WTC11 (cell line): ENCODE data around the gene APOLD1. TPM values are rescaled to one million over a fixed set of nuclear protein-coding genes. Genes with fewer than 3 reads are reported as not detected.
"Not testable (repeated sequence)": the region's sequence is repeated elsewhere in the genome, so short reads cannot be mapped to it uniquely, and the experiment has no call there.

Experiments
- ATAC-seq: fragments of 200-7000 bp; cut with Tn5 transposase; 2 replicates; pipeline ENCODE4 v1.10.0; 2021; ENCODE audit warnings: mild to moderate bottlenecking, moderate library complexity
- CTCF ChIA-PET: fragments of 300-600 bp; sonication (Branson Sonifier 250); formaldehyde crosslinking; loops from one replicate; lab custom pipeline; 2021; ENCODE audit warnings: antibody characterized with exemption; lab: Charles Lee
- POLR2A ChIA-PET: fragments of 350-600 bp; sonication (Branson Sonifier 250); formaldehyde crosslinking; loops from one replicate; lab custom pipeline; 2021; ENCODE audit warnings: antibody characterized with exemption; lab: Charles Lee
- DNase-seq: peaks from one replicate; pipeline ENCODE4 v3.0.0; 2021; ENCODE audit warnings: low spot score
- H3K27ac Mint-ChIP-seq: 2 replicates; pipeline ENCODE4 v1.8.0; 2021; ENCODE audit warnings: mixed read lengths
- H3K27me3 Mint-ChIP-seq: 2 replicates; pipeline ENCODE4 v1.8.0; 2021; ENCODE audit warnings: low read depth, mild to moderate bottlenecking, moderate library complexity, mixed read lengths
- H3K36me3 Mint-ChIP-seq: 2 replicates; pipeline ENCODE4 v1.8.0; 2021; ENCODE audit warnings: mixed read lengths
- H3K4me1 Mint-ChIP-seq: 2 replicates; pipeline ENCODE4 v1.8.0; 2022; ENCODE audit warnings: mixed read lengths
- H3K4me3 Mint-ChIP-seq: 2 replicates; pipeline ENCODE4 v1.8.0; 2021; ENCODE audit warnings: mild to moderate bottlenecking, moderate library complexity, mixed read lengths
- H3K9me3 Mint-ChIP-seq: 2 replicates; pipeline ENCODE4 v1.8.0; 2021; ENCODE audit warnings: mixed read lengths
- ATF1 ChIP-seq: sonication (generic); formaldehyde crosslinking; IDR thresholded peaks from 2 replicates; pipeline ENCODE4 v1.8.1; 2023; ENCODE audit warnings: mild to moderate bottlenecking, moderate library complexity, missing genetic modification reagents
- ESRRA ChIP-seq: sonication (generic); formaldehyde crosslinking; IDR thresholded peaks from 2 replicates; pipeline ENCODE4 v1.8.1; 2022; ENCODE audit warnings: mild to moderate bottlenecking, missing genetic modification reagents, borderline replicate concordance
- FOXP1 ChIP-seq: sonication (generic); formaldehyde crosslinking; IDR thresholded peaks from 2 replicates; pipeline ENCODE4 v1.8.0; 2022; ENCODE audit warnings: missing genetic modification reagents, mild to moderate bottlenecking, moderate library complexity, borderline replicate concordance
- GTF2I ChIP-seq: fragments of 250-450 bp; sonication (Bioruptor Pico); conservative IDR thresholded peaks from 2 replicates; pipeline ENCODE4 v1.4.0; 2021; ENCODE audit warnings: mild to moderate bottlenecking
- MXD4 ChIP-seq: fragments of 250-450 bp; sonication (Bioruptor Pico); IDR thresholded peaks from 2 replicates; pipeline ENCODE4 v1.8.0; 2021; ENCODE audit warnings: mild to moderate bottlenecking, moderate library complexity, borderline replicate concordance
- NR2C2 ChIP-seq: sonication (generic); formaldehyde crosslinking; IDR thresholded peaks from 2 replicates; pipeline ENCODE4 v1.8.0; 2022; ENCODE audit warnings: mild to moderate bottlenecking, missing genetic modification reagents
- NR3C1 ChIP-seq: sonication (generic); formaldehyde crosslinking; conservative IDR thresholded peaks from 2 replicates; pipeline ENCODE4 v1.8.1; 2023; ENCODE audit warnings: low read depth, mild to moderate bottlenecking, missing genetic modification reagents
- ZNF121 ChIP-seq: sonication (generic); formaldehyde crosslinking; IDR thresholded peaks from 2 replicates; pipeline ENCODE4 v1.8.0; 2023; ENCODE audit warnings: missing genetic modification reagents
- total RNA-seq: library from RNA; stranded (reverse); gene quantifications from 3 replicates; pipeline ENCODE4 v1.2.3, GENCODE V29; 2021
- TF ChIP-seq, protein P1 (sequence below): fragments of 200-600 bp; IDR thresholded peaks from 2 replicates; pipeline ENCODE4 v1.8.0; 2022; ENCODE audit warnings: antibody characterized with exemption
- TF ChIP-seq, protein P2 (sequence below): fragments of 250-450 bp; sonication (Bioruptor Pico); IDR thresholded peaks from 2 replicates; pipeline ENCODE4 v1.9.0; 2021; ENCODE audit warnings: mild to moderate bottlenecking
- TF ChIP-seq, protein P3 (sequence below): fragments of 250-450 bp; sonication (Bioruptor Pico); IDR thresholded peaks from 2 replicates; pipeline ENCODE4 v2.1.2; 2022; ENCODE audit warnings: mild to moderate bottlenecking, moderate library complexity
- TF ChIP-seq, protein P4 (sequence below): sonication (generic); formaldehyde crosslinking; IDR thresholded peaks from 2 replicates; pipeline ENCODE4 v1.8.1; 2023; ENCODE audit warnings: mild to moderate bottlenecking, moderate library complexity, missing genetic modification reagents
- TF ChIP-seq, protein P5 (sequence below): sonication (generic); formaldehyde crosslinking; conservative IDR thresholded peaks from 2 replicates; pipeline ENCODE4 v1.8.1; 2022; ENCODE audit warnings: mild to moderate bottlenecking, missing genetic modification reagents

The APOLD1 gene
- total RNA-seq, 1 experiment from 2014 or later, result 0.44 TPM

DNA sequence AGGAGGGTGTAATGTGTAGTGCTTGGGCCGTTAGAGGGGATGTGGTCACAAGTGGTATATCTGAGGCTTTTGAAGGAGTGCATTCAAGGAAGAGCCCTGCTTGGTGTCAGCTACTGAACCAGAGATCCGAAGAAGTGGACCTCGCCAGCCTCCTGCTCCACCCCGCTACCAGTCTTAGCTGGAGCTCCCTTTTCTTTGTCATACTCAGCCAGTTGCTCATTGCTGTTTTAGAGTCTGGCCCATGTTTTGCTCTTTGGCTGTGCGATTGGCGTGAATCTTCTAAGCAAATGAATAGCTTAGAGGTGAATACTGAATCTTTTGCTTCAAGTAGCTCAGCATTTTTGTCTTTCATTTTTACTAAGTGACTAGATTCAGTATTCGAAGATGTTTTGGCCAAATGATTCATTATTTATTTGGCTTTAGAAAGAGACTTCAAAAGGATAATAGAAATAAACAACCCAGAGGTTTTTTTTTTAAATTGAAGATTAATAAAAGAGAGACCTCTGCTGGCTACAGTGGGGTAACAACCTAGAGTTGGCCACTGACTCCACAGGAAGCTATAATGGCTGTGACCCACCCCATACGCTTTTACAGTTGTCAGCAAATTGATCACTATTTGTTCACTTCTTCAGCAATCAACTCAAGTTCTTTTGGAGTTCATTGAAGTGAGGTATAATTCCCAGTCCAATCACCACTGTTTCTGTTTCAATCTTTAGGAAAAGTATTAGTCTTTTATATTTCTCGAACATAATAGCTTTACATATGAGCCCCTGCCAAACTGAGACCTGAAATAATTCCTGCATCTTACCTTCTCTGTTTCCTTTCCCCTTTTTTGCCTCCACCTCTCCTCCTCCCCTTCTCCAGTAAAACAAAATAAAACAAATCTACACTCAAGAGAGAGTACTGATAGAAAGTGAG lies 48.4 kb upstream of the APOLD1 start:
- H3K4me3 Mint-ChIP-seq, result no peak overlapping the region
- 0 out of 2 replicates have a peak, but pooled peaks cover 3% of the 10 kb centered on the region for H3K9me3 Mint-ChIP-seq
- no peaks in the 10 kb centered on the region for H3K27me3 Mint-ChIP-seq
- TF ChIP-seq, protein P1, sequence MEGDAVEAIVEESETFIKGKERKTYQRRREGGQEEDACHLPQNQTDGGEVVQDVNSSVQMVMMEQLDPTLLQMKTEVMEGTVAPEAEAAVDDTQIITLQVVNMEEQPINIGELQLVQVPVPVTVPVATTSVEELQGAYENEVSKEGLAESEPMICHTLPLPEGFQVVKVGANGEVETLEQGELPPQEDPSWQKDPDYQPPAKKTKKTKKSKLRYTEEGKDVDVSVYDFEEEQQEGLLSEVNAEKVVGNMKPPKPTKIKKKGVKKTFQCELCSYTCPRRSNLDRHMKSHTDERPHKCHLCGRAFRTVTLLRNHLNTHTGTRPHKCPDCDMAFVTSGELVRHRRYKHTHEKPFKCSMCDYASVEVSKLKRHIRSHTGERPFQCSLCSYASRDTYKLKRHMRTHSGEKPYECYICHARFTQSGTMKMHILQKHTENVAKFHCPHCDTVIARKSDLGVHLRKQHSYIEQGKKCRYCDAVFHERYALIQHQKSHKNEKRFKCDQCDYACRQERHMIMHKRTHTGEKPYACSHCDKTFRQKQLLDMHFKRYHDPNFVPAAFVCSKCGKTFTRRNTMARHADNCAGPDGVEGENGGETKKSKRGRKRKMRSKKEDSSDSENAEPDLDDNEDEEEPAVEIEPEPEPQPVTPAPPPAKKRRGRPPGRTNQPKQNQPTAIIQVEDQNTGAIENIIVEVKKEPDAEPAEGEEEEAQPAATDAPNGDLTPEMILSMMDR, result peak; percentile 32; the same call in 1 of the 2 replicates
- TF ChIP-seq, protein P2, sequence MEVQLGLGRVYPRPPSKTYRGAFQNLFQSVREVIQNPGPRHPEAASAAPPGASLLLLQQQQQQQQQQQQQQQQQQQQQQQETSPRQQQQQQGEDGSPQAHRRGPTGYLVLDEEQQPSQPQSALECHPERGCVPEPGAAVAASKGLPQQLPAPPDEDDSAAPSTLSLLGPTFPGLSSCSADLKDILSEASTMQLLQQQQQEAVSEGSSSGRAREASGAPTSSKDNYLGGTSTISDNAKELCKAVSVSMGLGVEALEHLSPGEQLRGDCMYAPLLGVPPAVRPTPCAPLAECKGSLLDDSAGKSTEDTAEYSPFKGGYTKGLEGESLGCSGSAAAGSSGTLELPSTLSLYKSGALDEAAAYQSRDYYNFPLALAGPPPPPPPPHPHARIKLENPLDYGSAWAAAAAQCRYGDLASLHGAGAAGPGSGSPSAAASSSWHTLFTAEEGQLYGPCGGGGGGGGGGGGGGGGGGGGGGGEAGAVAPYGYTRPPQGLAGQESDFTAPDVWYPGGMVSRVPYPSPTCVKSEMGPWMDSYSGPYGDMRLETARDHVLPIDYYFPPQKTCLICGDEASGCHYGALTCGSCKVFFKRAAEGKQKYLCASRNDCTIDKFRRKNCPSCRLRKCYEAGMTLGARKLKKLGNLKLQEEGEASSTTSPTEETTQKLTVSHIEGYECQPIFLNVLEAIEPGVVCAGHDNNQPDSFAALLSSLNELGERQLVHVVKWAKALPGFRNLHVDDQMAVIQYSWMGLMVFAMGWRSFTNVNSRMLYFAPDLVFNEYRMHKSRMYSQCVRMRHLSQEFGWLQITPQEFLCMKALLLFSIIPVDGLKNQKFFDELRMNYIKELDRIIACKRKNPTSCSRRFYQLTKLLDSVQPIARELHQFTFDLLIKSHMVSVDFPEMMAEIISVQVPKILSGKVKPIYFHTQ, result no peak
- CTCF ChIA-PET, result interaction anchor here (0.5 to 3.5 kb wide), 53 partner anchors 9 to 1834 kb away, joined by 3 to 46 read pairs (median 4); partner anchors contain the start of genes APOLD1, CDKN1B, DUSP16 and GPRC5A
- ATAC-seq, result peak; percentile 89
- DNase-seq, result no peak
- POLR2A ChIA-PET, result interaction anchor here (0.6 to 1.0 kb wide), 2 partner anchors 11 to 845 kb away, joined by 5 to 6 read pairs; no protein-coding TSS in a partner anchor
- no peaks in the 10 kb centered on the region for H3K36me3 Mint-ChIP-seq
- H3K27ac Mint-ChIP-seq, result peak overlapping the region; percentile 1; the same call in 1 of the 2 replicates
- peaks cover 15% of the 10 kb centered on the region for H3K4me1 Mint-ChIP-seq

DNA sequence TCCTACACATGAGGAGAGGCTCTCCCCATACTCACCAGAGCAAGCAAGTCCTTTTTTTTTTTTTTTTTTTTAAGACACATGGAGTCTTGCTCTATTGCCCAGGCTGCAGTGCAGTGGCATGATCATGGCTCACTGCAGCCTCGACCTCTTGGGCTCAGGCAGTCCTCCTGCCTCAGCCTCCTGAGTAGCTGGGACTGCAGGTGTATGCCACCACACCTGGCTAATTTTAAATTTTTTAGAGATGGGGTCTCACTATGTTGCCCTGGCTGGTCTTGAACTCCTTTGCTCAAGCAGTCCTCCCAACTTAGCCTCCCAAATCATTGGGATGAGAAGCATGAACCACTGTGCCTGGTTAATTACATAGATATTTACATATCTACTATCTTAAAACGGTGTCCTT lies 47.3 kb upstream of the APOLD1 start:
- H3K36me3 Mint-ChIP-seq, H3K27ac Mint-ChIP-seq, DNase-seq, H3K27me3 Mint-ChIP-seq: not testable (repeated sequence)
- H3K4me1 Mint-ChIP-seq, result peaks cover 15% of the 10 kb centered on the region
- TF ChIP-seq ZNF121 (CRISPR knock-in tag), result peak; percentile 78; the same call in 1 of the 2 replicates
- TF ChIP-seq, all 79 proteins: peak for 1; not testable (repeated sequence) for 78
- CTCF ChIA-PET, result interaction anchor here (0.7 to 2.0 kb wide), 10 partner anchors 10 to 99 kb away, joined by 4 to 43 read pairs (median 6); partner anchors contain the start of gene APOLD1
- ATAC-seq, POLR2A ChIA-PET, H3K9me3 Mint-ChIP-seq, H3K4me3 Mint-ChIP-seq: not testable (repeated sequence)

DNA sequence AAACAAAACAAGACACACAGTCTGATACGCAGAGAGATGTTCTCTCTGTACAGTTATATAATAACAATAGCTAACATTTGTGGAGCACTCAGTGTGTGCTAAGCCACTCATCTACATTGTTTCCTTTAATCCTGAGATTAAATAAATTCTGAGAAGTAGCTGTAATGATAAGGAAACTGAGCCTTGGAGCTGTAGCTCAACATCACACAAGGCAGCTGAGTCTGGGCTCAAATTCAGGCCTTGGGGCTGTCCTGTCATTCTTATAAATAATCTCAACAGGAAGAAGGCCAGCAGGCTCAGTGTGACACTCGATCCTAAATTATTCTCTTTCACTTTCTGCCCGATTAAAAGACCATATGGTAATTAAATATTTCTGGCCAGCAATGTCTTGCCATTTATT lies 43.8 kb upstream of the APOLD1 start:
- ChIA-PET CTCF (no interaction called here), POLR2A (no interaction called here)
- H3K4me3 Mint-ChIP-seq, result no peak overlapping the region
- H3K36me3 Mint-ChIP-seq, result no peaks in the 10 kb centered on the region
- H3K27ac Mint-ChIP-seq, result no peak overlapping the region
- TF ChIP-seq MXD4 (CRISPR knock-in tag), result no peak
- TF ChIP-seq, protein P3, sequence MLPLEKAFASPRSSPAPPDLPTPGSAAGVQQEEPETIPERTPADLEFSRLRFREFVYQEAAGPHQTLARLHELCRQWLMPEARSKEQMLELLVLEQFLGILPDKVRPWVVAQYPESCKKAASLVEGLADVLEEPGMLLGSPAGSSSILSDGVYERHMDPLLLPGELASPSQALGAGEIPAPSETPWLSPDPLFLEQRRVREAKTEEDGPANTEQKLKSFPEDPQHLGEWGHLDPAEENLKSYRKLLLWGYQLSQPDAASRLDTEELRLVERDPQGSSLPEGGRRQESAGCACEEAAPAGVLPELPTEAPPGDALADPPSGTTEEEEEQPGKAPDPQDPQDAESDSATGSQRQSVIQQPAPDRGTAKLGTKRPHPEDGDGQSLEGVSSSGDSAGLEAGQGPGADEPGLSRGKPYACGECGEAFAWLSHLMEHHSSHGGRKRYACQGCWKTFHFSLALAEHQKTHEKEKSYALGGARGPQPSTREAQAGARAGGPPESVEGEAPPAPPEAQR (CRISPR knock-in tag), result no peak
- no peak for TF ChIP-seq FOXP1
- TF ChIP-seq NR3C1 (CRISPR knock-in tag), result no peak
- no peak for TF ChIP-seq ESRRA
- TF ChIP-seq, protein P4, sequence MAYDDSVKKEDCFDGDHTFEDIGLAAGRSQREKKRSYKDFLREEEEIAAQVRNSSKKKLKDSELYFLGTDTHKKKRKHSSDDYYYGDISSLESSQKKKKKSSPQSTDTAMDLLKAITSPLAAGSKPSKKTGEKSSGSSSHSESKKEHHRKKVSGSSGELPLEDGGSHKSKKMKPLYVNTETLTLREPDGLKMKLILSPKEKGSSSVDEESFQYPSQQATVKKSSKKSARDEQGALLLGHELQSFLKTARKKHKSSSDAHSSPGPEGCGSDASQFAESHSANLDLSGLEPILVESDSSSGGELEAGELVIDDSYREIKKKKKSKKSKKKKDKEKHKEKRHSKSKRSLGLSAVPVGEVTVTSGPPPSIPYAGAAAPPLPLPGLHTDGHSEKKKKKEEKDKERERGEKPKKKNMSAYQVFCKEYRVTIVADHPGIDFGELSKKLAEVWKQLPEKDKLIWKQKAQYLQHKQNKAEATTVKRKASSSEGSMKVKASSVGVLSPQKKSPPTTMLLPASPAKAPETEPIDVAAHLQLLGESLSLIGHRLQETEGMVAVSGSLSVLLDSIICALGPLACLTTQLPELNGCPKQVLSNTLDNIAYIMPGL (CRISPR knock-in tag), result no peak
- TF ChIP-seq, protein P5, sequence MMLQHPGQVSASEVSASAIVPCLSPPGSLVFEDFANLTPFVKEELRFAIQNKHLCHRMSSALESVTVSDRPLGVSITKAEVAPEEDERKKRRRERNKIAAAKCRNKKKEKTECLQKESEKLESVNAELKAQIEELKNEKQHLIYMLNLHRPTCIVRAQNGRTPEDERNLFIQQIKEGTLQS, result no peak
- no peak for TF ChIP-seq ATF1 (CRISPR knock-in tag)
- TF ChIP-seq GTF2I (CRISPR knock-in tag), result no peak
- TF ChIP-seq NR2C2 (CRISPR knock-in tag), result no peak
- peaks cover 11% of the 10 kb centered on the region; the same call in 1 of the 2 replicates for H3K4me1 Mint-ChIP-seq
- no peaks in the 10 kb centered on the region for H3K27me3 Mint-ChIP-seq
- ATAC-seq (no peak), DNase-seq (no peak)
- H3K9me3 Mint-ChIP-seq, result no peaks in the 10 kb centered on the region
